ENCODE measurements around the gene FIBCD1. TPM values are rescaled to one million over a fixed set of nuclear protein-coding genes. Genes with fewer than 3 reads are reported as not detected.
"Not testable (repeated sequence)": the region's sequence is repeated elsewhere in the genome, so short reads cannot be mapped to it uniquely, and the experiment has no call there.

FIBCD1 gene
- total RNA-seq, 2 experiments from 2014 or later: not detected

GRCh38 chr9:130970052-130970451 lies 31.0 kb upstream of the FIBCD1 start:
- H3K4me1 Mint-ChIP-seq: no peaks in the 10 kb centered on the region
- ATAC-seq: no peak
- H3K36me3 Mint-ChIP-seq: no peaks in the 10 kb centered on the region
- no peaks in the 10 kb centered on the region for H3K9me3 Mint-ChIP-seq (ENCODE audit: low read depth)
- peaks cover 3% of the 10 kb centered on the region for H3K27me3 Mint-ChIP-seq
- no peak for DNase-seq
- H3K27ac Mint-ChIP-seq: no peak overlapping the region
- CTCF ChIA-PET: no interaction called here
- no peak overlapping the region for H3K4me3 Mint-ChIP-seq

GRCh38 chr9:130965680-130966079 lies 26.6 kb upstream of the FIBCD1 start:
- CTCF ChIA-PET: interaction anchor here (1.2 to 1.4 kb wide), 2 partner anchors 81 to 282 kb away, joined by 3 to 4 read pairs; no protein-coding TSS in a partner anchor
- no peaks in the 10 kb centered on the region for H3K36me3 Mint-ChIP-seq
- no peaks in the 10 kb centered on the region for H3K9me3 Mint-ChIP-seq (ENCODE audit: low read depth)
- H3K27ac Mint-ChIP-seq: no peak overlapping the region
- ATAC-seq: no peak
- no peak overlapping the region for H3K4me3 Mint-ChIP-seq
- no peaks in the 10 kb centered on the region for H3K4me1 Mint-ChIP-seq
- H3K27me3 Mint-ChIP-seq: peaks cover 3% of the 10 kb centered on the region
- no peak for DNase-seq

GRCh38 chr9:130963916-130964315 lies 24.9 kb upstream of the FIBCD1 start:
- Mint-ChIP-seq H3K27ac (no peak overlapping the region), H3K27me3 (peaks cover 3% of the 10 kb centered on the region), H3K36me3 (peaks cover under 1% of the 10 kb centered on the region), H3K4me3 (no peak overlapping the region), H3K4me1 (no peaks in the 10 kb centered on the region), H3K9me3 (ENCODE audit: low read depth) (peaks cover under 1% of the 10 kb centered on the region)
- DNase-seq (no peak), ATAC-seq (no peak)
- CTCF ChIA-PET: no interaction called here

GRCh38 chr9:130963337-130963908 lies 24.4 kb upstream of the FIBCD1 start:
- H3K4me3 Mint-ChIP-seq: no peak overlapping the region
- CTCF ChIA-PET: no interaction called here
- no peak overlapping the region for H3K27ac Mint-ChIP-seq
- peaks cover 3% of the 10 kb centered on the region for H3K36me3 Mint-ChIP-seq
- peaks cover 5% of the 10 kb centered on the region for H3K9me3 Mint-ChIP-seq (ENCODE audit: low read depth)
- peaks cover 3% of the 10 kb centered on the region for H3K27me3 Mint-ChIP-seq
- no peak for ATAC-seq
- DNase-seq: no peak
- no peaks in the 10 kb centered on the region for H3K4me1 Mint-ChIP-seq

- Mint-ChIP-seq H3K9me3 (ENCODE audit: low read depth) (peaks cover 5% of the 10 kb centered on the region), H3K4me1 (no peaks in the 10 kb centered on the region), H3K27me3 (peaks cover 3% of the 10 kb centered on the region), H3K4me3 (no peak overlapping the region), H3K36me3 (peaks cover 3% of the 10 kb centered on the region), H3K27ac (no peak overlapping the region)
- ATAC-seq (no peak), DNase-seq (no peak)
- CTCF ChIA-PET: no interaction called here
Observed at GRCh38 chr9:130962418-130963316, 23.6 kb upstream of the FIBCD1 start.

DNA sequence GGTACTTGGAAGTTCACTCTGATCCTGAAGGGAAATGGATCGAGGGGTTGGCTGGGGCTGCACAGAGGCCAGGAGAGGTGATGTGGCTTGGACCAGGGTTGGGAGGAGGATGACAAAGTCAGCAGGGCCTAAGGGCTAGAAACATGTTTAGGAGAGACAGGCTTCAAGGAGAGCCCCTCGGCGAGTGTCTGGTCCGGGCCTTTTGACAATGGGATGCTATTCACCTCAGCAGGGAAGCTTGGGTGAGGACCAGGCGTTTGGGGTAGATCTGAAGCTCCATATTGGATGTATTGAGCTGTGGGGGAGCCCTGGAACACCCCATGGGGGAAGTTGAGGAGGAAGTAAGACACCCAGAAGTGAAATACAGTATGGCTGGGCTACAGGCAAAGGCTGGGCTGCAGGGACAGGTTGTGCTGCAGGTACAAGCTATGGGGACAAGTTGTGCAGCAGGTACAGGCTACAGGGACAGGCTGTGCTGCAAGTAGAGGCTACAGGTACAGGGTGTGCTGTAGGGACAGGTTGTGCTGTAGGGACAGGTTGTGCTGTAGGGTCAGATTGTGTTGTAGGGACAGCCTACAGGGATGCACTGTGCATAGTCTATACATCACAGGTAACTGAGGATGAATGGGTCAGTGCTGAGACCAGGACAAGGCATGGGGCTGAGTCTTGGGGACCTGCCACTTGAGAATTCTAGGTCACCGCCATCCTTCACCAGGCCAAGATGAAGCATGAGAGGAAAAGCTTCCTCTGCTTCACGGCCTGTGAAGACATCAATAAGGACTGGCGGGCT lies 22.7 kb upstream of the FIBCD1 start:
- CTCF ChIA-PET: no interaction called here
- Mint-ChIP-seq H3K9me3 (ENCODE audit: low read depth) (peaks cover 5% of the 10 kb centered on the region), H3K27me3 (peaks cover 3% of the 10 kb centered on the region), H3K36me3 (peaks cover 3% of the 10 kb centered on the region), H3K4me1 (no peaks in the 10 kb centered on the region), H3K4me3 (no peak overlapping the region), H3K27ac (no peak overlapping the region)
- ATAC-seq (no peak), DNase-seq (no peak)

GRCh38 chr9:130960522-130961378 lies 21.7 kb upstream of the FIBCD1 start:
- Mint-ChIP-seq H3K27ac (no peak overlapping the region), H3K36me3 (peaks cover 3% of the 10 kb centered on the region)
- CTCF ChIA-PET: no interaction called here

GRCh38 chr9:130959809-130960334 lies 20.8 kb upstream of the FIBCD1 start:
- Mint-ChIP-seq H3K4me1 (no peaks in the 10 kb centered on the region), H3K27ac (no peak overlapping the region), H3K9me3 (ENCODE audit: low read depth) (peaks cover 5% of the 10 kb centered on the region), H3K36me3 (peaks cover 3% of the 10 kb centered on the region), H3K4me3 (no peak overlapping the region), H3K27me3 (no peaks in the 10 kb centered on the region)
- CTCF ChIA-PET: no interaction called here
- ATAC-seq: no peak
- DNase-seq: no peak

More at GRCh38 chr9:130960522-130961378, 21.7 kb upstream of the FIBCD1 start:
- no peaks in the 10 kb centered on the region for H3K4me1 Mint-ChIP-seq
- H3K9me3 Mint-ChIP-seq (ENCODE audit: low read depth): peaks cover 5% of the 10 kb centered on the region
- DNase-seq (no peak), ATAC-seq (no peak)
- no peak overlapping the region for H3K4me3 Mint-ChIP-seq
- H3K27me3 Mint-ChIP-seq: peaks cover 3% of the 10 kb centered on the region

GRCh38 chr9:130958564-130958963 lies 19.5 kb upstream of the FIBCD1 start:
- CTCF ChIA-PET; H3K4me1 Mint-ChIP-seq; ATAC-seq; DNase-seq; H3K27me3 Mint-ChIP-seq; H3K9me3 Mint-ChIP-seq (ENCODE audit: low read depth); H3K36me3 Mint-ChIP-seq: not testable (repeated sequence)
- Mint-ChIP-seq H3K27ac (peak overlapping the region; percentile 56), H3K4me3 (peak overlapping the region; percentile 10)

- no peak overlapping the region for H3K4me3 Mint-ChIP-seq
- CTCF ChIA-PET: interaction anchor here (1.5 kb wide), 1 partner anchor 21 kb away, joined by 4 read pairs; no protein-coding TSS in a partner anchor
Observed at GRCh38 chr9:130957451-130958203, 18.6 kb upstream of the FIBCD1 start.

DNA sequence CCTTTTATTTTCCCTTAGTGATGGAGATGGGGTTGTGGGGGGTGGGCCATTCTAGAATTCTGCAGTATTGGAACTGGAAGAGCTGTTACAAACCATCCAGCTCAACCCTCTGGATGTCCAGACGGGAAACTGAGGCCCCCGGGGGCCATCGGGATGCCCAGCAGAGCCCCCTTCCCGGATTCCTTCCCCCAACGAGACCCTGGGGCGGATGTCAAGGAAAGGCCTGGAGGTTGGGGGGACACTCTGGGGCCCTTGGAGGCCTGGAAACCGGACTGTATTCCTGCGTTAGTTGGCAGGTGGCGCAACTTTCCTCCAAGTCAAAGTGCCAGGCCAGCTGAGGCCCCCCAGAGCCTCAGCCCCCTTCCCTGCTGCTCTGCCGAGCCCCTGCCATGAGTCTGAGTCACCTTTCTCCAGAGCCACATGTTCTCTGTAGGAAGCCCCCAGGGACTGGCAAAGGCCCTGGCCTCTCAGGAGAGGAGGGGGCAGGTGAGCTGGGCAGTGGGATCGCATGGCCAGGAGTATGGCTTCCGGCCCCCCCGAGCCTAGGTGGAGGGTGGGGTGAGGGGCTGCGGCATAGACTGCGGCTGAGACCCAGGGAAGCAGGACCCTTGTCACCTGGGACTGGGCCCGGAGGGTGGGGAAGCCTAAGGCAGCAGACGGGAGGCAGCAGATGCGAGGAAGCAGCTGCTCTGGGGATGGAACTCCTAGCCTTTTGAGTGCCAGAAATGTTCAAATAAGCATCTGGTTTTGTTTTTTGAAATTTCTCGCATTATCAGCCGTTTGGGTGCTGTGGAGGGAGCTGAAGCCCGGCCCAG lies 17.8 kb upstream of the FIBCD1 start:
- H3K9me3 Mint-ChIP-seq (ENCODE audit: low read depth): peaks cover 5% of the 10 kb centered on the region
- H3K27ac Mint-ChIP-seq: no peak overlapping the region
- H3K27me3 Mint-ChIP-seq: peaks cover 3% of the 10 kb centered on the region
- H3K4me1 Mint-ChIP-seq: no peaks in the 10 kb centered on the region
- H3K4me3 Mint-ChIP-seq: no peak overlapping the region
- no peak for ATAC-seq
- DNase-seq: no peak
- H3K36me3 Mint-ChIP-seq: peaks cover 3% of the 10 kb centered on the region
- CTCF ChIA-PET: interaction anchor here (1.5 kb wide), 1 partner anchor 20 kb away, joined by 4 read pairs; no protein-coding TSS in a partner anchor

More at GRCh38 chr9:130957451-130958203, 18.6 kb upstream of the FIBCD1 start:
- Mint-ChIP-seq H3K27ac (no peak overlapping the region), H3K4me1 (no peaks in the 10 kb centered on the region), H3K27me3 (no peaks in the 10 kb centered on the region), H3K9me3 (ENCODE audit: low read depth) (peaks cover 5% of the 10 kb centered on the region), H3K36me3 (peaks cover 3% of the 10 kb centered on the region)
- no peak for DNase-seq
- no peak for ATAC-seq
